GM12864 (cell line): ENCODE data around the gene CFAP119.

Source experiments
- DNase-seq: peaks from one replicate; pipeline ENCODE4 v3.0.0-alpha.2; 2011; ENCODE audit warnings: low read depth
- H3K4me3 ChIP-seq: 2 replicates; pipeline ENCODE4 v1.5.1; 2011; ENCODE audit warnings: mild to moderate bottlenecking, low read depth, low read length, control low read depth
- TF ChIP-seq, protein P1 (sequence below): IDR thresholded peaks from 2 replicates; pipeline ENCODE4 v1.5.1; 2011; ENCODE audit warnings: low read depth, mild to moderate bottlenecking, moderate library complexity, low read length, control low read depth, inconsistent platforms; ENCODE audit errors: missing control alignments

Gene CFAP119

DNA sequence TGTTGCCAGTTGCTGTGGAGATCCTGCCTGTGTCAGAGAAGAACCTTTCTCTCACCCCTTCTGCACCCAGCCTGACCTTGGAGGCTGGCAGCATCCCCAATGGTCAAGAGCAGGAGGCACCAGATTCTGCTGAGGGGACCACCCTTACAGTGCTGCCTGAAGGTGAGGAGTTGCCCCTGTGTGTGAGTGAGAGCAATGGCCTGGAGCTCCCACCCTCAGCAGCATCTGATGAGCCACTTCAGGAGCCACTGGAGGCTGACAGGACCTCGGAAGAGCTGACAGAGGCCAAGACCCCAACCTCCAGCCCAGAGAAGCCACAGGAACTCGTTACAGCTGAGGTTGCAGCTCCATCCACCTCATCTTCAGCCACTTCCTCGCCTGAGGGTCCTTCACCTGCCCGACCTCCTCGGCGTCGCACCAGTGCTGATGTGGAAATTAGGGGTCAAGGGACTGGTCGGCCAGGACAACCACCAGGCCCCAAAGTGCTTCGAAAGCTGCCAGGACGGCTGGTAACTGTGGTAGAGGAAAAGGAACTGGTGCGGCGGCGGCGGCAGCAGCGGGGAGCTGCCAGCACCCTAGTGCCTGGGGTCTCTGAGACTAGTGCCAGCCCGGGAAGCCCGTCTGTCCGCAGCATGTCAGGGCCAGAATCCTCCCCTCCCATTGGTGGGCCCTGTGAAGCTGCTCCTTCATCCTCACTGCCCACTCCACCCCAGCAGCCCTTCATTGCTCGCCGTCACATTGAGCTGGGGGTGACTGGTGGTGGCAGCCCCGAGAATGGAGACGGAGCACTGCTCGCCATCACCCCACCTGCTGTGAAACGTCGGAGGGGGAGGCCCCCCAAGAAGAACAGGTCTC is 23.8 kb downstream of the CFAP119 start:
- H3K4me3 ChIP-seq = no peak overlapping the region
- DNase-seq = no peak
- TF ChIP-seq, protein P1, sequence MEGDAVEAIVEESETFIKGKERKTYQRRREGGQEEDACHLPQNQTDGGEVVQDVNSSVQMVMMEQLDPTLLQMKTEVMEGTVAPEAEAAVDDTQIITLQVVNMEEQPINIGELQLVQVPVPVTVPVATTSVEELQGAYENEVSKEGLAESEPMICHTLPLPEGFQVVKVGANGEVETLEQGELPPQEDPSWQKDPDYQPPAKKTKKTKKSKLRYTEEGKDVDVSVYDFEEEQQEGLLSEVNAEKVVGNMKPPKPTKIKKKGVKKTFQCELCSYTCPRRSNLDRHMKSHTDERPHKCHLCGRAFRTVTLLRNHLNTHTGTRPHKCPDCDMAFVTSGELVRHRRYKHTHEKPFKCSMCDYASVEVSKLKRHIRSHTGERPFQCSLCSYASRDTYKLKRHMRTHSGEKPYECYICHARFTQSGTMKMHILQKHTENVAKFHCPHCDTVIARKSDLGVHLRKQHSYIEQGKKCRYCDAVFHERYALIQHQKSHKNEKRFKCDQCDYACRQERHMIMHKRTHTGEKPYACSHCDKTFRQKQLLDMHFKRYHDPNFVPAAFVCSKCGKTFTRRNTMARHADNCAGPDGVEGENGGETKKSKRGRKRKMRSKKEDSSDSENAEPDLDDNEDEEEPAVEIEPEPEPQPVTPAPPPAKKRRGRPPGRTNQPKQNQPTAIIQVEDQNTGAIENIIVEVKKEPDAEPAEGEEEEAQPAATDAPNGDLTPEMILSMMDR = no peak

- no peak for DNase-seq
- TF ChIP-seq, protein P1 = no peak
- H3K4me3 ChIP-seq = no peak overlapping the region
Observed at GRCh38 chr16:30736995-30737793, 24.7 kb downstream of the CFAP119 start.

DNA sequence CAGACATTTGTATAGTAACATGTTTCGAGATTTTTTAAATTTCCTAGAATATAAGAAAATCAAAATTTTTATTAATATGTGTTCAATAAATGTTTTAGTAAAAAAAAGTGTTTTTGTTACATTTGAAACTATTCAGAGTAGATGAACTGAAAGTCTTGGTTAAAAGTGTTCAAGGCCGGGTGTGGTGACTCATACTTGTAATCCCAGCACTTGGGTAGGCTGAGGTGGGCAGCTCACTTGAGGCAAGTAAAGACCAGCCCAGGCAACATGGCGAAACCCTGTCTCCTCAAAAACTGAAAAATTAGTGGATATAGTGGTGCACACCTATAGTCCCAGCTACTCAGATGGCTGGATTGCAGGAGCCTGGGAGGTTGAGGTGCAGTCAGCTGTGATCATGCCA is 30.5 kb downstream of the CFAP119 start:
- DNase-seq = no peak
- H3K4me3 ChIP-seq = no peak overlapping the region
- TF ChIP-seq, protein P1 = no peak

- no peak overlapping the region for H3K4me3 ChIP-seq
- DNase-seq = no peak
- TF ChIP-seq, protein P1 = no peak
Observed at GRCh38 chr16:30728899-30729672, 32.8 kb downstream of the CFAP119 start.

DNA sequence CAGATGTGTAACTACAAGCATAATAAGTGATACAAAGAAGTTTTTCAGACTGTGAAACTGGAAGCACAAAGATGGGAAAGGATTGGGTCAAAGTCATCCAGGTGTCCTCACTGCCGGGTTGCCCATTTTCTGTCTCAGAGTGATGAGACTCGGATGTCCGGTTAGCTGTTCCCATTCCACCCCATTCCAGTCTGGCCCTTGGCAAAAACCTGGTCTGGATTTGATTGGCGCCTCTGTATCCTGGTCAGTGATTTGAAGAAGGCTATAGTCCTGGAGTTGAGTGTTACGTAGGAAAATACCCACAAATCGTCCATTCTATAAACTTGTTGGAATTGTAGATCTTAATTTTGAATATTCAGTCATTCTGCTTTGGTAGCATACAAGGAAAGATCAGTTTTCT is 33.5 kb downstream of the CFAP119 start:
- no peak for DNase-seq
- no peak overlapping the region for H3K4me3 ChIP-seq
- TF ChIP-seq, protein P1 = no peak

DNA sequence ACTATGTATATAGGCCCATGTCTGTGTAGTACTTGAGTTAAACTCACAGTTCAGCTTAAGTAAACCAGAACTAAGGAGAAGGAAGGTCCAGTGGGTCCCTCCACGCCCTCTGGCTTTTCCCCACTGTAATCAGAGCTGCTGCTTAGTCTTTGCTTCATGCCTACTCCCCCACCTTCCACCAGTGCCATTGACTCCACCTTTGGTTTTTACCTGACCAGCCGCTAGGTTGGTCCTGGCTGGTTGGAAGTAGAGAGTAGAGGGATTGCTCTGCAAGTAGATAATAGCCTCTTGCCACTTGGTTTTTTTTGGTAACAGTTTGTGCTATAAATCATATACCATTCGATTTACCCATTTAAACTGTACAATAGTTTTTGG is 36.5 kb downstream of the CFAP119 start:
- TF ChIP-seq, protein P1 = no peak
- no peak overlapping the region for H3K4me3 ChIP-seq
- DNase-seq = no peak
